HepG2 (cell line): ENCODE measurements around the gene TMEM63B. TPM values are rescaled to one million over a fixed set of nuclear protein-coding genes. Genes with fewer than 3 reads are reported as not detected.

Experiments
- ATAC-seq: fragments of 200-7000 bp; cut with Tn5 transposase; 3 replicates; pipeline ENCODE4 v1.9.1; 2020; ENCODE audit warnings: mild to moderate bottlenecking, moderate library complexity
- BruUV-seq: library from RNA; stranded (reverse); fragments of 400-500 nt; replicated peaks from 2 replicates; lab custom pipeline; 2021; lab: Mats Ljungman, UMichigan
- CTCF ChIA-PET: fragments of 300-600 bp; formaldehyde crosslinking; extraction: SDS; loops from one replicate; lab custom pipeline; 2021; ENCODE audit warnings: low total read pairs, inconsistent platforms, low intra/inter-chr PET ratio; lab: Yijun Ruan, JAX
- POLR2A ChIA-PET: fragments of 350-600 bp; sonication (Branson Sonifier 250); formaldehyde crosslinking; loops from one replicate; lab custom pipeline; 2020; ENCODE audit warnings: antibody characterized with exemption, inconsistent platforms; lab: Yijun Ruan, JAX
- DNase-seq: peaks from one replicate; pipeline ENCODE4 v3.0.0-alpha.2; 2015; ENCODE audit warnings: low spot score
- FAIRE-seq: peaks from 3 replicates; lab custom pipeline; 2011; peaks lifted over from hg19 to GRCh38; lab: Jason Lieb, UNC
- H2AFZ ChIP-seq: one replicate; pipeline ENCODE4 v1.6.1; 2011; ENCODE audit warnings: low read length, inconsistent platforms
- H3K27ac ChIP-seq: fragments of 300-600 bp; 3 replicates; pipeline ENCODE4 v1.8.0; 2011; ENCODE audit warnings: mixed run types, mild to moderate bottlenecking, mixed read lengths, low read length, inconsistent platforms; ENCODE audit not compliant: insufficient read depth; ENCODE audit errors: extremely low read length
- H3K27me3 ChIP-seq, 2 experiments: fragments of 200-600 bp in 1 of 2; 2 replicates in 1 of 2; 3 replicates in 1 of 2; pipeline versions ENCODE4 v1.6.0 to v1.8.0; 2011; ENCODE audit warnings: low read length in 2 of 2, mild to moderate bottlenecking in 2 of 2, moderate library complexity in 2 of 2, inconsistent platforms in 1 of 2; ENCODE audit not compliant: insufficient read depth in 2 of 2, control insufficient read depth in 1 of 2
- H3K36me3 ChIP-seq, 2 experiments: fragments of 200-600 bp in 1 of 2; replicated peaks in 1 of 2; 2 replicates in 1 of 2; 3 replicates in 1 of 2; pipeline versions ENCODE4 v1.5.1 to v1.8.0; 2011; ENCODE audit warnings: low read length in 2 of 2, inconsistent platforms in 1 of 2; ENCODE audit not compliant: insufficient read depth in 2 of 2, control insufficient read depth in 1 of 2
- H3K4me1 ChIP-seq: 2 replicates; pipeline ENCODE4 v1.5.1; 2012; ENCODE audit warnings: low read length, inconsistent platforms; ENCODE audit not compliant: insufficient read depth
- H3K4me2 ChIP-seq: 2 replicates; pipeline ENCODE4 v1.6.0; 2011; ENCODE audit warnings: low read depth, low read length, inconsistent platforms
- H3K4me3 ChIP-seq, 3 experiments: fragments of 200-600 bp in 1 of 3; sonication (generic), shearing (Covaris generic) in 1 of 3; replicated peaks in 1 of 3; 2 replicates each; pipeline ENCODE4 v1.5.1; 2011 to 2016; ENCODE audit warnings: low read length in 3 of 3, inconsistent platforms in 2 of 3, low read depth in 2 of 3, mild to moderate bottlenecking in 2 of 3, control low read depth in 1 of 3, mixed read lengths in 1 of 3; ENCODE audit not compliant: insufficient read depth in 1 of 3
- H3K79me2 ChIP-seq: one replicate; pipeline ENCODE4 v1.6.1; 2011; ENCODE audit warnings: low read length, inconsistent platforms; ENCODE audit not compliant: insufficient read depth
- H3K9ac ChIP-seq: 2 replicates; pipeline ENCODE4 v1.6.0; 2011; ENCODE audit warnings: mild to moderate bottlenecking, low read depth, low read length, inconsistent platforms; ENCODE audit not compliant: insufficient read depth
- H3K9me3 ChIP-seq: 2 replicates; pipeline ENCODE4 v1.5.1; 2012; ENCODE audit warnings: mild to moderate bottlenecking, low read length
- H4K20me1 ChIP-seq: 2 replicates; pipeline ENCODE4 v1.6.0; 2011; ENCODE audit warnings: inconsistent platforms, mild to moderate bottlenecking, low read length, moderate library complexity; ENCODE audit not compliant: insufficient read depth
- ADNP ChIP-seq: sonication (generic); formaldehyde crosslinking; IDR thresholded peaks from 2 replicates; pipeline ENCODE4 v1.4.0; 2020; ENCODE audit warnings: missing genetic modification reagents
- BHLHE40 ChIP-seq: IDR thresholded peaks from 2 replicates; pipeline ENCODE4 v1.6.1; 2011; ENCODE audit warnings: low read length, improper control_type of control experiment
- HDAC1 ChIP-seq: sonication (generic); formaldehyde crosslinking; IDR thresholded peaks from 2 replicates; pipeline ENCODE4 v1.5.1; 2020; ENCODE audit warnings: mild to moderate bottlenecking, missing genetic modification reagents
- MBD4 ChIP-seq: IDR thresholded peaks from 2 replicates; pipeline ENCODE4 v1.6.1; 2012; ENCODE audit warnings: low read length, inconsistent platforms, borderline replicate concordance
- MEIS1 ChIP-seq: sonication (generic); formaldehyde crosslinking; IDR thresholded peaks from 2 replicates; pipeline ENCODE4 v1.9.0; 2021; ENCODE audit warnings: mild to moderate bottlenecking, missing genetic modification reagents, moderate library complexity, borderline replicate concordance
- NFE2 ChIP-seq: sonication (generic); formaldehyde crosslinking; IDR thresholded peaks from 2 replicates; pipeline ENCODE4 v1.4.0; 2020; ENCODE audit warnings: missing genetic modification reagents
- NONO ChIP-seq, 2 experiments: fragments of 450-650 bp in 1 of 2; sonication (generic) in 1 of 2; formaldehyde crosslinking in 1 of 2; IDR thresholded peaks in 1 of 2; conservative IDR thresholded peaks in 1 of 2; 2 replicates each; pipeline versions ENCODE4 v1.6.1 to v1.8.0; 2017 to 2022; ENCODE audit warnings: mild to moderate bottlenecking in 1 of 2, missing genetic modification reagents in 1 of 2, moderate library complexity in 1 of 2
- RARA ChIP-seq: IDR thresholded peaks from 2 replicates; pipeline ENCODE4 v1.6.1; 2016; ENCODE audit warnings: missing genetic modification reagents, missing compliant biosample characterization
- RBM22 ChIP-seq: fragments of 200-400 bp; formaldehyde crosslinking; optimal IDR thresholded peaks from 2 replicates; pipeline ENCODE3; 2017; ENCODE audit warnings: mild to moderate bottlenecking, low read length, moderate library complexity
- RELA ChIP-seq: sonication (generic); formaldehyde crosslinking; IDR thresholded peaks from 2 replicates; pipeline ENCODE4 v1.4.0; 2020; ENCODE audit warnings: missing genetic modification reagents
- RFXANK ChIP-seq: IDR thresholded peaks from 2 replicates; pipeline ENCODE4 v1.6.1; 2016
- SIN3B ChIP-seq: fragments of 150-350 bp; IDR thresholded peaks from 2 replicates; pipeline ENCODE4 v1.6.1; 2014; ENCODE audit warnings: low read length
- ZBTB38 ChIP-seq: sonication (generic); formaldehyde crosslinking; IDR thresholded peaks from 2 replicates; pipeline ENCODE4 v1.5.1; 2020; ENCODE audit warnings: mild to moderate bottlenecking, missing genetic modification reagents
- ZFP90 ChIP-seq: sonication (generic); formaldehyde crosslinking; IDR thresholded peaks from 2 replicates; pipeline ENCODE4 v1.8.0; 2022; ENCODE audit warnings: missing genetic modification reagents, mild to moderate bottlenecking, inconsistent platforms, borderline replicate concordance
- ZNF326 ChIP-seq: sonication (generic); formaldehyde crosslinking; IDR thresholded peaks from 2 replicates; pipeline ENCODE4 v1.4.0; 2020; ENCODE audit warnings: missing genetic modification reagents, borderline replicate concordance
- ZNF34 ChIP-seq: sonication (generic); formaldehyde crosslinking; IDR thresholded peaks from 2 replicates; pipeline ENCODE4 v1.4.0; 2020; ENCODE audit warnings: mild to moderate bottlenecking, missing genetic modification reagents, borderline replicate concordance
- ZNF883 ChIP-seq: sonication (generic); formaldehyde crosslinking; IDR thresholded peaks from 2 replicates; pipeline ENCODE4 v1.5.1; 2020; ENCODE audit warnings: mild to moderate bottlenecking, missing genetic modification reagents; ENCODE audit errors: not compliant biosample characterization
- WGBS: methylation state at CpG from one replicate; pipeline ENCODE4 v1.1.6; 2017; ENCODE audit warnings: low lambda C conversion rate; 5-methylcytosine and 5-hydroxymethylcytosine counted together
- in situ Hi-C: cut with HindIII; loops from 2 replicates; pipeline ENCODE4 v1.10.0; 2017; ENCODE audit warnings: low pct_unique_long_range_greater_than_20kb; ENCODE audit not compliant: extremely low pct_ligation_motif_present
- intact Hi-C: fragments of 100-400 bp; cut with micrococcal nuclease; formaldehyde crosslinking; loops from one replicate; pipeline ENCODE4 v1.10.0; 2022; ENCODE audit not compliant: unreplicated experiment
- polyA plus RNA-seq, 8 experiments: library from polyadenylated mRNA; depleted of rRNA in 3 of 8; stranded (reverse) in 7 of 8; unstranded in 1 of 8; fragments of >200 nt; fragmentation: Illumina TruSeq in 4 of 8; extraction: Trizol in 4 of 8; gene quantifications; 2 replicates each; pipeline versions ENCODE4 v1.2.1 to v1.2.3, GENCODE V29; 2011 to 2016; ENCODE audit warnings: low read depth in 4 of 8, missing spikeins in 1 of 8, mixed read lengths in 1 of 8; ENCODE audit not compliant: insufficient read depth in 1 of 8
- total RNA-seq, 5 experiments: library from RNA; depleted of rRNA; stranded (reverse); fragments of >200 nt; fragmentation: Illumina TruSeq; extraction: Trizol; gene quantifications; 2 replicates each; pipeline ENCODE4 v1.2.3, GENCODE V29; 2016; ENCODE audit warnings: low read depth in 1 of 5
- TF ChIP-seq, protein P1 (sequence below), 2 experiments: sonication (generic) in 1 of 2; formaldehyde crosslinking in 1 of 2; IDR thresholded peaks; 2 replicates each; pipeline versions ENCODE4 v1.6.1 to v1.9.0; 2014 to 2022; ENCODE audit warnings: antibody characterized with exemption in 1 of 2, borderline replicate concordance in 1 of 2, inconsistent platforms in 1 of 2, low read depth in 1 of 2, missing genetic modification reagents in 1 of 2

Gene TMEM63B
- total and polyA plus RNA-seq, 2 of the 13 experiments (the other 11 are each of a cell fraction or from before 2014, with no cell fraction given): 27.4 to 75.8 TPM

DNA sequence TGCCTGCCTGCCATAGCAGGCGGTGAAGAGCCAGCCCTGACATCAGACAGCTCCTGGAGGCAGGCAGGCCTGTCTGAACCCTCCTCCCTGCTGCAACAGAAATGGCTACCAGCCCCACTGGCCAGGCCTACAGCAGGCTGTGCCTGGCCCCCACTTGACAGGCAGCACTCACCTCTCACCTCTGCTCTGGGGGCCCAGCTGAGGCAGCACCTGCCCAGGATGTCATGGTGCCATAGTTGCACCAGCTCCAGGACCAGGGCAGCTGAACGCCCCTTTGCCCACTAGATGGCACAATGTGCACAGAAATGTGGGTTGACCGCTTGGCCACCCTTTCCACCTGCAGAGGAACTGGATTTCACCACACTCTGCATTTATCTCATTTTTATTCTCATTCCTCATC is 30.7 kb upstream of the TMEM63B start:
- Histone ChIP-seq H3K9me3 (no peaks in the 10 kb centered on the region), H3K27ac (no peak overlapping the region), H3K4me1 (peaks cover 95% of the 10 kb centered on the region), H4K20me1 (no peaks in the 10 kb centered on the region), H3K79me2 (no peaks in the 10 kb centered on the region), H3K36me3 (no peaks in the 10 kb centered on the region; a peak in 1 of 5 replicates), H3K4me2 (no peak overlapping the region), H3K9ac (no peak overlapping the region), H2AFZ (no peak overlapping the region), H3K4me3 (no peak overlapping the region), H3K27me3 (no peaks in the 10 kb centered on the region)
- DNase-seq (peak; percentile 77), FAIRE-seq (peak; percentile 74), ATAC-seq (peak; percentile 56)
- intact Hi-C loops (loop anchor here (1.0 to 10.0 kb wide), 5 partner anchors 36 to 238 kb away; no protein-coding TSS in a partner anchor), in situ Hi-C loops (no loop called here)
- ChIA-PET CTCF (interaction anchor here (0.8 to 6.1 kb wide), 4 partner anchors 55 to 157 kb away, joined by 4 to 74 read pairs (median 20); no protein-coding TSS in a partner anchor), POLR2A (interaction anchor here (0.7 to 4.1 kb wide), 7 partner anchors 15 to 150 kb away, joined by 3 to 20 read pairs (median 5); partner anchors contain the start of genes HSP90AB1 and SLC29A1)
- no TSS peak for BruUV-seq
- WGBS: 55% methylated on average over 3 of the region's 3 CpGs
- no peak for TF ChIP-seq MBD4
- peak; percentile 22; the same call in 1 of the 2 replicates for TF ChIP-seq HDAC1 (CRISPR knock-in tag)
- no peak for TF ChIP-seq ZNF883 (CRISPR knock-in tag)
- TF ChIP-seq, protein P1, sequence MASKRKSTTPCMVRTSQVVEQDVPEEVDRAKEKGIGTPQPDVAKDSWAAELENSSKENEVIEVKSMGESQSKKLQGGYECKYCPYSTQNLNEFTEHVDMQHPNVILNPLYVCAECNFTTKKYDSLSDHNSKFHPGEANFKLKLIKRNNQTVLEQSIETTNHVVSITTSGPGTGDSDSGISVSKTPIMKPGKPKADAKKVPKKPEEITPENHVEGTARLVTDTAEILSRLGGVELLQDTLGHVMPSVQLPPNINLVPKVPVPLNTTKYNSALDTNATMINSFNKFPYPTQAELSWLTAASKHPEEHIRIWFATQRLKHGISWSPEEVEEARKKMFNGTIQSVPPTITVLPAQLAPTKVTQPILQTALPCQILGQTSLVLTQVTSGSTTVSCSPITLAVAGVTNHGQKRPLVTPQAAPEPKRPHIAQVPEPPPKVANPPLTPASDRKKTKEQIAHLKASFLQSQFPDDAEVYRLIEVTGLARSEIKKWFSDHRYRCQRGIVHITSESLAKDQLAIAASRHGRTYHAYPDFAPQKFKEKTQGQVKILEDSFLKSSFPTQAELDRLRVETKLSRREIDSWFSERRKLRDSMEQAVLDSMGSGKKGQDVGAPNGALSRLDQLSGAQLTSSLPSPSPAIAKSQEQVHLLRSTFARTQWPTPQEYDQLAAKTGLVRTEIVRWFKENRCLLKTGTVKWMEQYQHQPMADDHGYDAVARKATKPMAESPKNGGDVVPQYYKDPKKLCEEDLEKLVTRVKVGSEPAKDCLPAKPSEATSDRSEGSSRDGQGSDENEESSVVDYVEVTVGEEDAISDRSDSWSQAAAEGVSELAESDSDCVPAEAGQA (IDR thresholded peaks at IDR 0.05; ENCODE audit: low read depth): no peak
- TF ChIP-seq, protein P1 (CRISPR knock-in tag; IDR thresholded peaks at IDR 0.05; ENCODE audit: borderline replicate concordance): no peak
- TF ChIP-seq SIN3B: peak; percentile 31; the same call in 1 of the 2 replicates
- peak; percentile 66; the same call in 1 of the 2 replicates for TF ChIP-seq ZFP90 (CRISPR knock-in tag)
- TF ChIP-seq NFE2 (CRISPR knock-in tag): no peak
- TF ChIP-seq RBM22: no peak
- TF ChIP-seq ZBTB38 (CRISPR knock-in tag): peak; percentile 82; the same call in 1 of the 2 replicates
- peak; percentile 34; the same call in 1 of the 2 replicates for TF ChIP-seq BHLHE40
- TF ChIP-seq RFXANK: no peak
- TF ChIP-seq ADNP (CRISPR knock-in tag): no peak
- TF ChIP-seq ZNF326 (CRISPR knock-in tag): peak; percentile 71; the same call in 1 of the 2 replicates
- peak; percentile 33; the same call in 1 of the 2 replicates for TF ChIP-seq RARA (CRISPR knock-in tag)
- no peak; the same call in 1 of the 2 replicates for TF ChIP-seq MEIS1 (CRISPR knock-in tag)
- TF ChIP-seq ZNF34 (CRISPR knock-in tag): no peak
- TF ChIP-seq RELA (CRISPR knock-in tag): no peak
- no peak for TF ChIP-seq NONO (IDR thresholded peaks at IDR 0.05)
- TF ChIP-seq NONO (CRISPR knock-in tag; conservative IDR thresholded peaks at IDR 0.05): peak; percentile 70
